Right renal pelvis (tissue), 4 donors: ENCODE results near the gene ANTXR1. TPM values are rescaled to one million over a fixed set of nuclear protein-coding genes. Genes with fewer than 3 reads are reported as not detected.
A peak's percentile ranks its signal among the peaks of the same experiment; 100 is the strongest.

Experiments used
- DNase-seq, 4 donors: peaks; one replicate each; pipeline ENCODE4 v3.0.0-alpha.2; 2013; ENCODE audit warnings: low read depth in 4 of 4, low spot score in 3 of 4, missing footprints in 1 of 4
- polyA plus RNA-seq, 4 donors: library from polyadenylated mRNA; unstranded; fragments of 120-200 nt; gene quantifications; one replicate each; pipeline ENCODE4 v1.2.1, GENCODE V29; 2013; ENCODE audit not compliant: insufficient read length in 4 of 4

Gene ANTXR1
- polyA plus RNA-seq, 4 donors, result 81.3 to 100 (median 95.3) TPM

DNA sequence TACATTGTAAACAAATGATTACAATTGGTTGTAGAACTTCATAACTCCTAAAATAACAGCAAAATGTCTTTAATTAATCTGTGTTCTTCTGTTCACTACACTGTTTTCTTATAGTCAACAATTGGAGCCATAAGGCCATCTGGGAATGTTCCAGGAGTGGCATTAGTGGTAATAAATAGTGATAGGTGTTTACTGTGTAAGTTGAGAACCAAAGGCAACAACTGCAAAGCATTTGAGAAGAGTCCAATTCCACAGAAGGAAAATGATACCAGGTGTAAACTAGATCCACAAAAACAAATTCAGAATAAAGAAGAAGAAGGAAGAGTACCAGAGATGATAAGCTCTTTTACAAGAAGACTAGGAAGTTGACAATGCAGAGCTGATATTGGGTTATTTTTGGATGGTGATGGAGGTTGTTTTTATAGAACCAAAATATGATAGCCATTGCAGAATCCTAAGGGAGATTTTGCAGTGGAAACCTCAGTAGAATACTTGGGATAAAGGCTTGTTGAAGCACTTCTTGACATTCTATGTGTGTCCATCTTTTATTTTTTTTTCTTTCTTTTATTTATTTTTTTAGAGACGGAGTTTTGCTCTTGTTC is 52.9 kb downstream of the ANTXR1 start:
- DNase-seq, result no peak

- DNase-seq, result no peak
Observed at GRCh38 chr2:69067026-69067630, 54.1 kb downstream of the ANTXR1 start.

- DNase-seq, result no peak
Observed at GRCh38 chr2:69067866-69068265, 54.9 kb downstream of the ANTXR1 start.

GRCh38 chr2:69070969-69071368 is 58.0 kb downstream of the ANTXR1 start:
- DNase-seq, result no peak

DNA sequence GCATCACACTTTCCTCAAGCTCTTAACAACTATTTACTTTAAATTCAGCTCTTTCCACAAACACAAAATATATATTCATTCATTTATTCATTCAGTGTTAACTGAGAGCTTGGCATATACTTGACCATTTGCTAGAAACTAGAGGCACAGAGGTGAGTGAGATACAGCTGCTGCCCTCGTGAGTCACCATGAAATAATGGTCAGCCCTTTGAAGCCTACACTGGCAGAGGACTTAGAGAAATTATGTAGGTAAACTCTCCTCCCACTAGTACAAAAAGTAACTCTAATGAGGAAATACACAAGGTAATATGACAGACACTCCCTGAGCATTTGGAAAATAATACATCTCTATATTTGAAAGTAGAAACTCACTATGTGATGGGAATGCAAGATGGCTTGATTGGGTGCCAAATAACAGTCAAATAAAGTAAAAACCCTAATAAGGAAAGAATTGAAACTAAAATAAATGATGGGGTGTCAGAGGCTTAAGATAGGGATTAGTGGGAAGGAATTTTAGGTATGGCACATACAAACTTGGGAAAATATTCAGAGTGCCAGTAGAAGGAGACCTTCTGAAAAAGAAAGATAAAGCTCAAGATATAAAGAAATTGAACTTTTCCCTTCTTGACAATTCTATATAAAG is 61.1 kb downstream of the ANTXR1 start:
- no peak for DNase-seq

- no peak for DNase-seq
Observed at GRCh38 chr2:69074918-69075317, 61.9 kb downstream of the ANTXR1 start.

DNA sequence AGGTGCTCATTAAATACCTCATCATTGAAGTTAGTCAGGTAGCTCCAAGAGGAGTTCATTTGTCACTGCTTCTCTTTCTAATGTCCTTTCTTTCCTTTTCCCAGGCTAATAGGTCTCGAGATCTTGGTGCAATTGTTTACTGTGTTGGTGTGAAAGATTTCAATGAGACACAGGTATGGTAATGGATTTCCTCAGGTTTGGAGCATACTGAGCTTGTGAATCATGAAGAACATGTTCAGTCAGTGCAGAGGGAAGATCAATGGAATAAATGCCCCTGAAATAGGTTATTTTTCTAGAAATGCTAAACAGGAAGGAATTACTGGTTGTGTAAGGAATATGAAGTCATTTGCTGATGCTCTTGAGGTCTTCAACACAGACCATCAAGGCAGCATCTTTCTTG is 62.5 kb downstream of the ANTXR1 start:
- DNase-seq, result no peak

GRCh38 chr2:69076601-69077000 is 63.6 kb downstream of the ANTXR1 start:
- no peak for DNase-seq

GRCh38 chr2:69077252-69077950 is 64.4 kb downstream of the ANTXR1 start:
- no peak for DNase-seq

- no peak for DNase-seq
Observed at GRCh38 chr2:69080071-69080470, 67.1 kb downstream of the ANTXR1 start.

DNA sequence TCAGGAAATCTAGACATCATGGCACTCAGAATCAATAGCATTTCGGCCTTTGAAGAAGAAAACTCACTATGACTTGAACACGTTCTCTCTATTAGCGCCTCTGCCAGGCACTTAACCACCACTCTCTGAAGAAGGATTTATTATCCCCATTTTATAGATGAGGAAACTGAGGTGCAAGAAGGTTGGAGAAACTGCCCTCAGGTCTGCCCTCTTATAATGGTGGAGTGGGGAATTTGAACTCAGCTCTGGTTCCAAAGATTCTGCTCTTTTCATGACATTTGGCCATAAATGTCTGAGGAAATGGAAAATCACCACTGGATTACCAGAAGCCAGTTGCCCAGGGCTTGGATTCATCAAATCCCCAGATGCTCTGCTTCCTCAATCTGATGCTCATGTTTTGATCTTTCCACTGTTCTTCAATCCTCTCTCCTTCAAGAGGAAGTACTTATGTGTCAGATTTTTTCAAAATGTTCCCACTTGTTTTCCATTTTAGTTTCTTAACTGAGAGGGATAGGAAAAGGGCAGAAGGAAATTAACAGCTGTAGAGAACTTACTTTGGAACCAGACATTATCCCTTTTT is 68.1 kb downstream of the ANTXR1 start:
- DNase-seq, result no peak

DNA sequence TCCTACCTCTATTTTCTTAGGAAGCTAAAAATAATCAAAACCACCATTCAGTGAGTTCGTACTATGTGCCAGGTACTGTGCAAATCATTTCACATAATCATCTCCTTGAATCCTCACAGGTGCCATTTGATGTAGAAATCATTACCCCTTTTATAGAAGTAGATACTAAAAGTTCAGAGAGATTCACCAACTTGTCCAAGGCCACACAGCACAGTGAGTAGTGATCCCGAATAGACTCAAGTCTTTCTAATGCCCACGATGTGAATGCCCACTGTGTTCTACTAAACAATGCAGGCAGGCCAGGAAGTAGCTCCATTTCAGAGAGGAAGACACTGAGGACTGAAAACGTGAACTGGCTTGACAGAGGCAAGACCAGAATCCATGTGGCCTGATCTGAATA is 68.8 kb downstream of the ANTXR1 start:
- no peak for DNase-seq

DNA sequence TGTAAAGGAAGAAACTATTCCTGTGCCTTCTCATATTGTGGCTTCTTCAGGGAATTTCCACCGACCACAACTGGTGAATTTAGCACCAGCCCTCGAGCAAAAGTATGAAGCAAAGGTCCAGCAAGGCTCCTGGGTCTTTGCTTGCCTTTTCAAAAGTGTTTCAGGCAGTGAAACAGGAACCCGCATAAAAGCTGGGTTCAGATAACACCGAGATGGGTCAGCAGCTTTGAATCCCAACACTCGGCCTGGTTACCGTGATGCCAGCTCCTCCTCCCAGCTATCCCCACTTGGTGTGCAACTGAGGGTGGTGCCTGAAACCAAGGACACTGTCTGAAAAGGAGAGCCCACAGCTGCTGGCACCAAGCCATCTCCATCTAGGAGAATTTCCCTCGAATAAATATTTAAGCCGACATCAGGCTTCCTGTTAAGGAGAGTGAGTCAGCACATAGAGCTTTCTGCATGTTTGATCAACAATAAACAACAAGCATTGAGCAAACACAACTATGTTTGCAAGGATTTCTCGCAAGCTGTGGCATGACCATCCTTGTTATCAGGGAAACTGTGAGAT is 69.5 kb downstream of the ANTXR1 start:
- DNase-seq, result peak in 2 of 4 donors; percentile 18 to 23

DNA sequence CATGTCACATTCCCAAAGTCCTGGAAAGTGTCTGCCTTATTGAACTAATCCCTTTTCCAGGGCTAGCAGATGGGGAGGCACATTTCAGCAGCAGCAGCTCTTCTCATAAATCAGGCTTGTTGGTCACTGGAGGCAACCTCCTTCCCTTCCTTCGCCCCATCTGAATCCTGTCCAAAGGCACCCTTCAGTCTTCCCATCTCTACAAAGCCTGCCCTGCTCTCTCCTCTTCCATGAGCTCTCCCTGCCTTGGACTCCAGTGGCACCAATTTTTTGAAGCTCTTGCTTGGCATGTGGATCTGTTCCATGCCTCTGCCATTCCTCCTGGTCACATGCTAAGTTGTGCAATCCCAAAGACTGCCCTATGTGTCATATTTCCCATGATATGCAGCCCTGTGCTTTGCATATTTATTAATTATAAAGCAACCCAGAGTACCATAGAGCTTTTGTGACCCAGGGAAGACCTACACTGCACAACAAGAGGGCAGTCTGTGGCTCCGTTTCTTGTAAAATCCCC is 70.3 kb downstream of the ANTXR1 start:
- DNase-seq, result no peak

- no peak for DNase-seq
Observed at GRCh38 chr2:69084492-69084891, 71.5 kb downstream of the ANTXR1 start.

GRCh38 chr2:69086466-69086865 is 73.5 kb downstream of the ANTXR1 start:
- no peak for DNase-seq

- DNase-seq, result no peak
Observed at GRCh38 chr2:69087211-69087911, 74.4 kb downstream of the ANTXR1 start.

GRCh38 chr2:69087912-69088240 is 74.9 kb downstream of the ANTXR1 start:
- DNase-seq, result no peak

DNA sequence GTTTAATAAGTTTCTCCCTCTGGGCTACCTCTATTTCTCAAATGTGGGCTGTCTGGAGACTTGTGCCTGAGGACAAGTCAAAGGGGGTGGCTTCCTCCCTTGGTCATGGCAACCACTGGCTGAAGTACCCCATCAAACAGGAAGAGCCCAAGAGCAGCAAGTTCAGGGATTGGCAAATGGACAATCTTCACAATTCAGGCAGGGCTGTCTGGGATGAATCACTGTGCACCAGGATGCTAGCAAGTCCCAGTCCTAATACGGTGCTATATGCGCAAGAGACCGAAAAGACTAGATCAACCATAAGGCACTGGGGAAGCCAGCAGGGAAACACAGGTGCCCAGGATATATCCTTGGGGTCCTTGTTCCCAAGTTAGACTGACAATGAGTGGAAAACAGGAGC is 75.5 kb downstream of the ANTXR1 start:
- DNase-seq, result no peak

DNA sequence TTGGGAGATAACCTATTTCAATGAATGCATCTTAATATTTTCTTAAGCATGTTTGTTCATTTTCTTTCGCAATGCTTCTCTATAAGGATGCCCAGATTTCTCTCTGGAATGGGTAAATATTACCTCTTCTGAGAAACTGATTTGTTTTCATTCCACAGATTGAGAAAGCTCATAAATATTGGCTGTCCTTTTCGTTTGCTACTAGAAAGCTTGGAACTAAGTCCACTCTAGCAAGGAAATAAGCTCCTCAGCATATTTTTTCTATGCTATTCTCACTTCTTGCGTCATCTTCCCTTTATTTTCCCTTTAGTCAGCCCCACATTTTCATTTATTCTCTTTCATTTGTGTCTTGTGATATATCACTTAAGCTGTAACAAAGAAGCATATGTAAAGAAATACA is 76.3 kb downstream of the ANTXR1 start:
- no peak for DNase-seq
